NCI-H446 (cell line): Measurements from ENCODE around the gene GRIN3A.

Experiments used
- DNase-seq, 2 experiments: peaks; one replicate each; lab custom pipeline; 2025; lab: John Stamatoyannopoulos, UW

The GRIN3A gene

DNA sequence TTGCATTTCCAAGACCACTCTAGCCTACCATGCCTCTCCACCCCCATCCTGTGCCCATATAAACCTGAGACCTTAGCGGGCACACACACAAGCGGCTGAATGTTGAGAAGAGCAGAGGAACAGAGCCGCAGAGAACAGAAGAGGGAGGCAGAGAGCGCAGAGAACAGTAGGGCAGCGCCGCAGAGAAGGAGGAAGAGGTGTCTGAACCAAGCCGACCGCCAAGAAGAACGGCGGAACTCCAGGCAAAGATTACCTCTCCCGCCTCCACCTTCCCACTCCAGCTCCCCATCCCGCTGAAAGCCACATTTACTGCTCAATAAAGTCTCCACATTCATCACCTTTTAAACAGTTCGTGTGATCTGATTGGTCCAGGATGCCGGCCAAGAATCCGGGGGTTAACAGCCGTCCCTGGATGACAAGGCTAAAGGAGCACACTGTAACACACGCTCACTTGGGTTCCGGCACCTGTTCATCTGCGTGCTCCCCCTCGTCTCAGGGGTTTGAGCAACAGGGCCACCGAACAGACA is 33.2 kb downstream of the GRIN3A start:
- no peak for DNase-seq

GRCh38 chr9:101702257-101702656 is 36.2 kb downstream of the GRIN3A start:
- no peak for DNase-seq

- no peak for DNase-seq
Measured at GRCh38 chr9:101693546-101694336, 44.7 kb downstream of the GRIN3A start.

- DNase-seq = no peak
Measured at GRCh38 chr9:101691657-101692056, 46.8 kb downstream of the GRIN3A start.

DNA sequence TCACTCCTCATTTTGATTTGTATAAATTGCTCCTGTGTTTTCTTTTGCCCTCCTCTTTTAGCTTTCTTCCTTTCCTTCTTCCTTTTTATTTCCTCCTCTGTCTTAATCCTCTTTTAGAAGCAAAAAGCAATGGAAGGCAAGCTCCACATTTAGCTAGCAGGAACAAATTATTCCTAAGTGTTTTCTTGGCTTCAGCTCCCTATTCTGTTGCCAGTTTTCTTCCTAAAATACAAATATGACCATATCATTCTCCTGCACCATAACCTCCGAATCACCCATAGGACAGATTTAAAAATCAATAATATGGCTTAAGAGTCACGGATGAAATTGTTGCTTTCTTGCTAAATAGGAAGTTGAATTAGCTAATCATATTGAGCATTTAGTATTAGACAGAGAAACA is 49.4 kb downstream of the GRIN3A start:
- no peak for DNase-seq

- DNase-seq = no peak
Measured at GRCh38 chr9:101684665-101685064, 53.8 kb downstream of the GRIN3A start.

DNA sequence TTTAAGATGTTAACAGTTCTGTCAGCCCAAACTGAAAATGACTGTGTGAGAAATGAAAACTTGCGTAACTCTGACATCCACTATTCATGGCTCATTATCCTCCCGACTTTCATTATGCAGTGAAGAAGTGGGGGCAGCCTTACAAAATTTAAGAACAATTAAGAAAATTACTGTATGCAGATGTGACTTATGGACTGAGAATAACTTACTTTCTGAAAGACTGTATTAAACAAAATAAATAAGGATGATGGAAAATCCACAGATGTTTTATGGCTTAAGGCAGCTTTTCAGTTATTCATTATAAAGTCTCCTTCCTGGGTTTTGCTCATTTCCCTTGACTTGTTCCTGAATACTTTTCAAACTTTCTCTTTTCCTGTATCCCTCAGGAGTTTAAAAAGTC is 55.2 kb downstream of the GRIN3A start:
- DNase-seq = no peak

DNA sequence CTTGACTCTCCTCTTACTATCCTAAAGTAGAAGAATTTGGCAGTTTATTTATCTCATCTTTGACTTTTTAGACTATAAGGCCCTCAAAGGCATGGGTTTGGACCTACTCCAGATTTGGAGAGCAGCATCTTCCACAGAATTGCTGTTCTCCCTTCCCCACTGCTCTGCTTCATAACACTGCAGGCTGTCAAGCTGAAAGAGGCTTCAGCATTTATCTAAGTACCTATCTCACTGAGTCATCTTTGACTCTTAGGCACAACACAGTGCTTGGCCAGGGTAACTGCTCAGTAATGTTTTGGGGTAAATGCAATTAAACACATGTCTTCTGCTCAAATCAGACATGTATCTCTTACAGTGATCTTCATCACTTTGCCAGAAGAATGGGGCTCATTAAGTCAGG is 60.6 kb downstream of the GRIN3A start:
- peak in 1 of 2 experiments; percentile 7 for DNase-seq

DNA sequence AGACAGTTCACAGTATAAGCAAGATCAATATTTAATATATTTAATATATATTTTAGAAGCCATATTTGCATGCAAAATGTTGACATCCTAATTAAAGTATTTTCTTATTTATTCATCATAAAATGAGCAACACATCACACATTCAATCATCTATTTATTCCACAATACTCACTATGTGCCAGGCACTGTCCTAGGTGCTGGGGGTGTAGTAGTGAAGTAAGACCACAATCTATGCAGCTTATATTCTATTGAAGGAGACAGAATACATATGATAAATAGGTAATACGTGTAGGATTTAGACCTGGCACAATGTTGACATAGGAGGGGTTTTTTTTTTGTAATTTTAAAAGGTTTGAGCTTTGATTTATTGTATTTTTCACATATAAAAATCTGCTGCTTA is 63.1 kb downstream of the GRIN3A start:
- no peak for DNase-seq

DNA sequence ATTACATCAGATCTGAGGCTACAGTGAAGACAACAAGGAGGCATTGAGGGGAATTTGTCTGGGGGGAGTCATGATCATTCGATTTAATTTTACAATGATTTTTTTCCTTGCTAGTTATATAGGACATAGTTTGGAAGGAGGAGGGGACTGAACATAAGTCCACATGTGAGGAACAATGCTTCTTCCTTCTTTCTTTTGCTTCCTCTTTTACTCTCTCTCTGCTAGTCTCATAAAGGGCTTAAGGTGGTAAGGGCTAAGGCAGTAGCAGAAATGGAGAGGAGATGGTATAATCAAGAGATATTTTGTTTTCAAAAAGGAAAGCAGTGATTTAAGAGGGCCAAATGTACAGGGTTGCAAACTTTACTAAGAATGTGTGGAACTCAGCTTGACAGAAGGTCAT is 64.3 kb downstream of the GRIN3A start:
- no peak for DNase-seq

- DNase-seq = no peak
Measured at GRCh38 chr9:101673642-101674041, 64.8 kb downstream of the GRIN3A start.

- DNase-seq = peak; percentile 8 to 63
Measured at GRCh38 chr9:101671567-101671966, 66.9 kb downstream of the GRIN3A start.

- no peak for DNase-seq
Measured at GRCh38 chr9:101668421-101668820, 70.0 kb downstream of the GRIN3A start.

GRCh38 chr9:101664453-101664852 is 74.0 kb downstream of the GRIN3A start:
- DNase-seq = no peak

- no peak for DNase-seq
Measured at GRCh38 chr9:101652601-101653175, 85.8 kb downstream of the GRIN3A start.

- no peak for DNase-seq
Measured at GRCh38 chr9:101650142-101650541, 88.3 kb downstream of the GRIN3A start.

GRCh38 chr9:101648493-101648892 is 90.0 kb downstream of the GRIN3A start:
- DNase-seq = no peak

GRCh38 chr9:101639785-101640665 is 98.4 kb downstream of the GRIN3A start:
- no peak for DNase-seq

- DNase-seq = peak; percentile 12 to 67
Measured at GRCh38 chr9:101639311-101639710, 99.1 kb downstream of the GRIN3A start.

DNA sequence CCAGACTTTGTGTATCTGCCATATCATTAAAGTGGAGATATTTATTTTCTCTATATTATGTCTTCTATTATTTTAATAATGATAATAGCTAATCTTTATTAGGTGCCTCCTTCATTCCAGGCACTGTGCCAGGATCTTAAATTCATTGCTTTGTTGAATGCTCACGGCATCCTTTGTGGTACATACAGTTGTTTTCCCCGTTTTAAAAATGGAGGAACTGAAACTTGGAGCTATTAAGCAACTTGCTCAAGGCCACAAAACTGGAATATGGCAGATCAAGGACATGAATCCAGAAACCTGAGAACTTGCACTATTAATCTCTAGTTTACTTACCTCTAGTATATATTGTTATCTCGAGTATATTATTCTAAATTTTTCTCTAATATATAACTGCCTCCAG is 102.2 kb downstream of the GRIN3A start:
- no peak for DNase-seq

- DNase-seq = no peak
Measured at GRCh38 chr9:101635473-101635872, 103.0 kb downstream of the GRIN3A start.

DNA sequence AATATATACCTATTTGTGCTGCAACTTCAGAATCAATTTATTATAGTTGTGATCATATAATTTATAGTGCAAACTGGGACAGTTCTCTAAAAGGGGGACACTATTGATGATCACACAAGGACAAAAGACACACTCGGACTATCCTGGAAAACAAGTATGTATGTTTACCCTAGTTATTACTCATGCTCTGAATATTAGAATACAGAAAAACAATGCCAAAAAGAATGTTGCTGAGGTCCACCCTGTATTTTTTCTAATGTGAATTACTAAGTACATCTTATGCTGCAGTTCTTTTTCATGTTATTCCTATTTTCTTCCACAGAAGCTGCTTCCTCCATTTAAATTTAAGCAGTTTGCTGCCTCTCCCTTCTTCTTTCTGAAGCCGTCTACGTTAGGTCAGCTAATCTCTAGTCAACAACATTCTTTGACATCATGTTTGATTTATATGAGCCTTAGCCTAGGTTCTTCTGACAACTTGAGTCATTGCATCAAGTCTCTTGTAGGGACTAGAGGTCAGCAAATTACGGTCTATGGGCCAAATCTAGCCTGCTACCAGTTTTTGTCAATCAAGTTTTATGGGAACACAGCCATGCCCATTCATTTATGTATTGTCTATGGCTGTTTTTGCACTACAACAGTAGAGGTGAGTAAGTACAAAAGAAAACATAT is 103.6 kb downstream of the GRIN3A start:
- no peak for DNase-seq
